ENCODE measurements around the gene PSTPIP2.
A peak's percentile ranks its signal among the peaks of the same experiment; 100 is the strongest.

PSTPIP2 gene

GRCh38 chr18:46001074-46001473 lies 71.0 kb downstream of the PSTPIP2 start:
- H3K79me2 ChIP-seq (ENCODE audit: insufficient read depth, low read length) = no peaks in the 10 kb centered on the region
- no peaks in the 10 kb centered on the region for H3K36me3 ChIP-seq (ENCODE audit: insufficient read depth, low read length)
- H3F3A ChIP-seq (ENCODE audit: low read depth) = no peaks in the 10 kb centered on the region
- H3K27me3 ChIP-seq (ENCODE audit: insufficient read depth, low read length, poor library complexity, severe bottlenecking) = no peaks in the 10 kb centered on the region
- H3K9me3 ChIP-seq (ENCODE audit: insufficient read depth, low read depth, low read length) = peaks cover 4% of the 10 kb centered on the region; the same call in 1 of the 2 replicates
- peaks cover 25% of the 10 kb centered on the region for H3K4me1 ChIP-seq (ENCODE audit: insufficient read depth, low read length, poor library complexity, severe bottlenecking)
- H3K9me2 ChIP-seq (replicated peaks; ENCODE audit: low read depth, low read length) = no peaks in the 10 kb centered on the region
- H3K4me2 ChIP-seq (ENCODE audit: low read depth, low read length, poor library complexity, severe bottlenecking) = peak overlapping the region; percentile 2
- no peak overlapping the region for H2AFZ ChIP-seq (ENCODE audit: low read length)
- no peaks in the 10 kb centered on the region for H4K20me1 ChIP-seq (ENCODE audit: insufficient read depth, low read length, poor library complexity, severe bottlenecking)
- H3K9ac ChIP-seq (ENCODE audit: low read depth, low read length, poor library complexity, severe bottlenecking) = no peak overlapping the region
- TF ChIP-seq EZH2phosphoT487 (IDR thresholded peaks at IDR 0.05; ENCODE audit: borderline replicate concordance) (no peak), CTCF (conservative IDR thresholded peaks at IDR 0.05; ENCODE audit: low read length) (no peak)
- H3K4me3 ChIP-seq (ENCODE audit: low read length, poor library complexity, severe bottlenecking) = no peak overlapping the region

GRCh38 chr18:45999536-45999935 lies 72.5 kb downstream of the PSTPIP2 start:
- no peak overlapping the region for H2AFZ ChIP-seq (ENCODE audit: low read length)
- no peaks in the 10 kb centered on the region for H3F3A ChIP-seq (ENCODE audit: low read depth)
- peaks cover 4% of the 10 kb centered on the region; the same call in 1 of the 2 replicates for H3K9me3 ChIP-seq (ENCODE audit: insufficient read depth, low read depth, low read length)
- no peaks in the 10 kb centered on the region for H3K36me3 ChIP-seq (ENCODE audit: insufficient read depth, low read length)
- H4K20me1 ChIP-seq (ENCODE audit: insufficient read depth, low read length, poor library complexity, severe bottlenecking) = no peaks in the 10 kb centered on the region
- H3K79me2 ChIP-seq (ENCODE audit: insufficient read depth, low read length) = no peaks in the 10 kb centered on the region
- TF ChIP-seq CTCF (conservative IDR thresholded peaks at IDR 0.05; ENCODE audit: low read length) (no peak), EZH2phosphoT487 (IDR thresholded peaks at IDR 0.05; ENCODE audit: borderline replicate concordance) (no peak)
- H3K9me2 ChIP-seq (replicated peaks; ENCODE audit: low read depth, low read length) = no peaks in the 10 kb centered on the region
- H3K4me2 ChIP-seq (ENCODE audit: low read depth, low read length, poor library complexity, severe bottlenecking) = no peak overlapping the region
- no peak overlapping the region for H3K4me3 ChIP-seq (ENCODE audit: low read length, poor library complexity, severe bottlenecking)
- H3K4me1 ChIP-seq (ENCODE audit: insufficient read depth, low read length, poor library complexity, severe bottlenecking) = peaks cover 25% of the 10 kb centered on the region
- H3K27me3 ChIP-seq (ENCODE audit: insufficient read depth, low read length, poor library complexity, severe bottlenecking) = no peaks in the 10 kb centered on the region
- no peak overlapping the region for H3K9ac ChIP-seq (ENCODE audit: low read depth, low read length, poor library complexity, severe bottlenecking)

- Histone ChIP-seq H3K9me3 (ENCODE audit: insufficient read depth, low read depth, low read length) (peaks cover 4% of the 10 kb centered on the region; the same call in 1 of the 2 replicates), H2AFZ (ENCODE audit: low read length) (no peak overlapping the region), H3K9me2 (replicated peaks; ENCODE audit: low read depth, low read length) (no peaks in the 10 kb centered on the region), H3K4me3 (ENCODE audit: low read length, poor library complexity, severe bottlenecking) (no peak overlapping the region), H3K4me1 (ENCODE audit: insufficient read depth, low read length, poor library complexity, severe bottlenecking) (peaks cover 25% of the 10 kb centered on the region), H3K4me2 (ENCODE audit: low read depth, low read length, poor library complexity, severe bottlenecking) (peak overlapping the region; percentile 10), H3K79me2 (ENCODE audit: insufficient read depth, low read length) (no peaks in the 10 kb centered on the region), H3K36me3 (ENCODE audit: insufficient read depth, low read length) (no peaks in the 10 kb centered on the region), H3K27me3 (ENCODE audit: insufficient read depth, low read length, poor library complexity, severe bottlenecking) (no peaks in the 10 kb centered on the region), H3K9ac (ENCODE audit: low read depth, low read length, poor library complexity, severe bottlenecking) (no peak overlapping the region), H3F3A (ENCODE audit: low read depth) (no peaks in the 10 kb centered on the region), H4K20me1 (ENCODE audit: insufficient read depth, low read length, poor library complexity, severe bottlenecking) (no peaks in the 10 kb centered on the region)
- TF ChIP-seq EZH2phosphoT487 (IDR thresholded peaks at IDR 0.05; ENCODE audit: borderline replicate concordance) (no peak), CTCF (conservative IDR thresholded peaks at IDR 0.05; ENCODE audit: low read length) (no peak)
Observed at GRCh38 chr18:45998244-45998643, 73.8 kb downstream of the PSTPIP2 start.
